ENCODE results near the gene JPH3.

DNA sequence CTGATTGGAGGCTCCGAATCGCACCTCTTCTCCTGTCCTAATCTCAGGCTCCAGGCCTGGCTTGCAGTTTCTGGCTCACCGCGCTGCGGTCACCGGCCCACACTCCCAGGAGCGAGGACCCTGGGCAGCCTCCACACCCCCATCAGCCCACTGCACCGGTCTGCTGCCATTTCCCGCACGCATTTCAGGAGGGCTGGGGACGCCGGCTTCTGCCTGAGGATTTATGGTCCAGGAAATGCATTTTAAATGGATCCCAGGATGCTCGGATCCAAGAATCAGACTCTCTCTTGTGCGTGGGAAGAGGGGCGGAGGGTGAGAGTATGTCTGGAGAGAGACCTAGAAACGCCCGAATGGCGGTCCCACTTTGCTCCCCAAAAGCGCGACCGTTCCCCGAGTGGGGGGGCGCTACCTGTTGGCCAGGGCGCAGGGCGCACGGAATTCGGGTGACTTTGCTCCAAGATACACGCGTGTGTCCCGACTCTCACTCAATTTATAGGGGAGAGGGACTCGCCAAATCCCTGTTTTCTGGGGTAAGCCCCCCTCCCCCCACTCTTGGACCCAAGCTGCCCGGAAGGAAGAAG is 817 bp upstream of the JPH3 start:
- TF ChIP-seq CTCF (IDR thresholded peaks at IDR 0.05 in 4 of 5, conservative IDR thresholded peaks at IDR 0.05 in 1 of 5) (no peak), POLR2A (IDR thresholded peaks at IDR 0.05) (no peak)
